ENCODE measurements around the gene KRT12. TPM values are rescaled to one million over a fixed set of nuclear protein-coding genes. Genes with fewer than 3 reads are reported as not detected.

The KRT12 gene
- total and polyA plus RNA-seq, 9 of the 15 experiments (the other 6 are each of a cell fraction or from before 2014, with no cell fraction given) = 0.18 to 7.0 (median 2.2) TPM

DNA sequence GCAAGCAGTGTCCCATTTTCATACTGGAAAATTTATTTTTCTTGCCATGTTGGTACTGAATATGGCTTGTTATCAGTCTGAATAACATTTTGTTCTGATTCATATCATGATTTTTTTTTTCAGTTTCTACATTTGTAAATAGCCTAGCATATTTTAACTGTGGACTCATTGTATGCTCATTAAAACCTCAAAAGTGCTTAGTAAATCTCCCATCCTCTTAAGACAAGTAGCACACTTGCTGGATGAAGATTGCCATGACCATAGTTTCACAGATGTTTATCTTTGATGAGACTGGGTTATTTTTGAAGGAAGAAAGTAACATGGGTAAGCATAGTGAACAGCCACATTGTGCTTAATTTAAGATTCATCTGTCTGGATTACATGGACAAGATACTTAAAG lies 45.5 kb downstream of the KRT12 start:
- intact Hi-C loops (cut with micrococcal nuclease) = no loop called here
- peaks cover 87% of the 10 kb centered on the region for H3K79me2 ChIP-seq (ENCODE audit: control insufficient read depth, insufficient read depth, low read length)
- ChIA-PET POLR2A (interaction anchor here (0.7 to 0.8 kb wide), 2 partner anchors 62 to 858 kb away, joined by 3 read pairs; no protein-coding TSS in a partner anchor), CTCF (ENCODE audit: low intra/inter-chr PET ratio) (no interaction called here)
- DNase-seq (ENCODE audit: extremely low read depth in 1 of 4, low spot score in 3 of 4) (no peak), FAIRE-seq (no peak), ATAC-seq (no peak)
- H3K9me3 ChIP-seq (replicated peaks; ENCODE audit: control insufficient read depth, insufficient read depth, low read depth, low read length) = no peaks in the 10 kb centered on the region
- H3K4me2 ChIP-seq (ENCODE audit: insufficient read depth, low read length) = peak overlapping the region; percentile 66
- peaks cover 22 to 51% of the 10 kb centered on the region in 2 experiments for H3K4me1 ChIP-seq (replicated peaks in 1 of 2; ENCODE audit: control insufficient read depth in 2 of 2, insufficient read depth in 2 of 2, low read length in 2 of 2)
- peaks cover 34% of the 10 kb centered on the region for H3K36me3 ChIP-seq (ENCODE audit: control insufficient read depth, insufficient read depth, low read length)
- peak overlapping the region; percentile 99 for H3K27ac ChIP-seq (ENCODE audit: extremely low read depth, low read depth, low read length)
- no peak for TF ChIP-seq TCF7 (IDR thresholded peaks at IDR 0.05; ENCODE audit: borderline replicate concordance)
- TF ChIP-seq, protein P1, sequence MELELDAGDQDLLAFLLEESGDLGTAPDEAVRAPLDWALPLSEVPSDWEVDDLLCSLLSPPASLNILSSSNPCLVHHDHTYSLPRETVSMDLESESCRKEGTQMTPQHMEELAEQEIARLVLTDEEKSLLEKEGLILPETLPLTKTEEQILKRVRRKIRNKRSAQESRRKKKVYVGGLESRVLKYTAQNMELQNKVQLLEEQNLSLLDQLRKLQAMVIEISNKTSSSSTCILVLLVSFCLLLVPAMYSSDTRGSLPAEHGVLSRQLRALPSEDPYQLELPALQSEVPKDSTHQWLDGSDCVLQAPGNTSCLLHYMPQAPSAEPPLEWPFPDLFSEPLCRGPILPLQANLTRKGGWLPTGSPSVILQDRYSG (tag; conservative IDR thresholded peaks at IDR 0.05; ENCODE audit: low read depth) = no peak
- no peak for TF ChIP-seq ZFP36 (IDR thresholded peaks at IDR 0.05; ENCODE audit: low read depth, low read length, partially characterized antibody)
- TF ChIP-seq RNF2 (IDR thresholded peaks at IDR 0.05) = no peak
- TF ChIP-seq SREBF2 (CRISPR knock-in tag; IDR thresholded peaks at IDR 0.05) = no peak
- no peak for TF ChIP-seq SAFB (IDR thresholded peaks at IDR 0.05; ENCODE audit: borderline replicate concordance, low read depth, low read length)
- no peak for TF ChIP-seq ZNF699 (CRISPR knock-in tag; IDR thresholded peaks at IDR 0.05; ENCODE audit: insufficient replicate concordance)
- no peak for TF ChIP-seq JUN (IDR thresholded peaks at IDR 0.05; ENCODE audit: borderline replicate concordance, low read depth, low read length)
- no peak for TF ChIP-seq JUN (CRISPR knock-in tag; IDR thresholded peaks at IDR 0.05; ENCODE audit: borderline replicate concordance)
- TF ChIP-seq TEAD1 (CRISPR knock-in tag; IDR thresholded peaks at IDR 0.05) = no peak
- TF ChIP-seq, protein P2, sequence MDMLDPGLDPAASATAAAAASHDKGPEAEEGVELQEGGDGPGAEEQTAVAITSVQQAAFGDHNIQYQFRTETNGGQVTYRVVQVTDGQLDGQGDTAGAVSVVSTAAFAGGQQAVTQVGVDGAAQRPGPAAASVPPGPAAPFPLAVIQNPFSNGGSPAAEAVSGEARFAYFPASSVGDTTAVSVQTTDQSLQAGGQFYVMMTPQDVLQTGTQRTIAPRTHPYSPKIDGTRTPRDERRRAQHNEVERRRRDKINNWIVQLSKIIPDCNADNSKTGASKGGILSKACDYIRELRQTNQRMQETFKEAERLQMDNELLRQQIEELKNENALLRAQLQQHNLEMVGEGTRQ (CRISPR knock-in tag; IDR thresholded peaks at IDR 0.05) = no peak
- TF ChIP-seq FOSL1 (tag; conservative IDR thresholded peaks at IDR 0.05) = peak; percentile 22; the same call in 1 of the 2 replicates
- peak; percentile 28; the same call in 1 of the 2 replicates for TF ChIP-seq CBFA2T3 (IDR thresholded peaks at IDR 0.05)
- TF ChIP-seq, protein P3, sequence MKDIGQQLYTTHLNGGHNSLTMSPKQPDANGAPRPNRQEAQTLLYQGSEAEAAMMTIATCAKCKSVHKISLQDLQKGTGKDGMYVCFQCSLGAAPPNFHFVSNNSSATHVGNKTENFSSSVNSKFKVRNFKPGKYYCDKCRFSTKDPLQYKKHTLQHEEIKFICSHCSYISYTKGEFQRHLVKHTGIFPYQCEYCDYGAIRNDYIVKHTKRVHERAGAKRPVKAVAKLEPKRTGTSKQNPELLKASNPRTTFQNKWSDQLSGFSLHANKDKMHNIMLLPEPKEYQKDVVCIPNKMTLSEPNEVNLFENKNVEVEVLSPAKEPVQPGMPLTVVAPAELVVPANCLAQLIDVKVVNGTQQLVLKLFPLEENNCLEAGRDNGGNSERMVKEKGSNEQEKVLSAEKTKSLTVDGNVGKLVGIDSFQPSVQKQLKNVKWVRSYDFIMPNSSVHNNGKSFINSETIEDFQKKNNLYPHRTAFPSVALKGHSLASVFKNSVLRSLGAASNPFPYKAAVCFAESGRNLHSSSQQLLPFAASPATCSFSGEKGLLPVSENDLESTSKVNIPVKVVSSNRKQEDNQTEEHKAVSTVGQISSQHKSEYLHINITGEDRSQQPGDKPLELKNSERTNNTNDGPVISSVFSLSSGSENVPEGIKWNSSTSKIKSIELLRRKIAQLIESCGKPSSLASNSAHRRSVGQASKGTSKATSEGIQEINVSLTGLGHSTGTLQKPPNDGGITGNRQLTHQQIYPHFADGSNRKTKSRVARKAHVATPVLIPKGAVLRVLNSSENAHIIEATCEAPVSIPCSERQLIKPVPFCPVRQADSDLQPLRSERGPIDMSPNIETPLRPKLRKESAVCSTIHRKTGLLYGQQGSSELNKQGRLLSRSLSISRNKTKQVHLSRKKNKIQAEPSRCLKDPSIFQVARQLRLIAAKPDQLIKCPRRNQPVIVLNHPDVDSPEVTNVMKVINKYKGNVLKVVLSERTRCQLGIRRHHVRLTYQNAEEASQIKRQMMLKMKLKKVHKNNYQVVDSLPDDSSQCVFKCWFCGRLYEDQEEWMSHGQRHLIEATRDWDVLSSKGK (CRISPR knock-in tag; IDR thresholded peaks at IDR 0.05) = no peak
- TF ChIP-seq SMARCA4 (IDR thresholded peaks at IDR 0.05) = peak; percentile 30; the same call in 1 of the 2 replicates
- TF ChIP-seq, protein P4, sequence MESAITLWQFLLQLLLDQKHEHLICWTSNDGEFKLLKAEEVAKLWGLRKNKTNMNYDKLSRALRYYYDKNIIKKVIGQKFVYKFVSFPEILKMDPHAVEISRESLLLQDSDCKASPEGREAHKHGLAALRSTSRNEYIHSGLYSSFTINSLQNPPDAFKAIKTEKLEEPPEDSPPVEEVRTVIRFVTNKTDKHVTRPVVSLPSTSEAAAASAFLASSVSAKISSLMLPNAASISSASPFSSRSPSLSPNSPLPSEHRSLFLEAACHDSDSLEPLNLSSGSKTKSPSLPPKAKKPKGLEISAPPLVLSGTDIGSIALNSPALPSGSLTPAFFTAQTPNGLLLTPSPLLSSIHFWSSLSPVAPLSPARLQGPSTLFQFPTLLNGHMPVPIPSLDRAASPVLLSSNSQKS (CRISPR knock-in tag; IDR thresholded peaks at IDR 0.05) = no peak
- TF ChIP-seq TBP (optimal IDR thresholded peaks at IDR 0.05; ENCODE audit: low read depth, low read length) = no peak
- peak overlapping the region; percentile 67; the same call in 1 of the 2 replicates for H3K4me3 ChIP-seq
- peak overlapping the region in 1 of 2 experiments; percentile 97; a peak in 2 of 4 replicates for H3K9ac ChIP-seq (ENCODE audit: insufficient read depth in 1 of 2, low read depth in 2 of 2, low read length in 2 of 2)
- no TSS peak for BruUV-seq (replicated peaks)
- in situ Hi-C loops (cut with MboI) = no loop called here
- no peaks in the 10 kb centered on the region for H4K20me1 ChIP-seq (replicated peaks; ENCODE audit: control insufficient read depth, insufficient read depth, low read length)
- H3K27me3 ChIP-seq (ENCODE audit: control insufficient read depth in 2 of 2, insufficient read depth in 2 of 2, low read length in 2 of 2) = no peaks in the 10 kb centered on the region
- no peak overlapping the region for H2AFZ ChIP-seq (ENCODE audit: low read depth, low read length)
- H3K9me1 ChIP-seq (ENCODE audit: control insufficient read depth, insufficient read depth, low read length) = peaks cover 5% of the 10 kb centered on the region
